BLaER1 (cell line): ENCODE results near the gene TLR8.
"Not testable (repeated sequence)": the region's sequence is repeated elsewhere in the genome, so short reads cannot be mapped to it uniquely, and the experiment has no call there.

Source experiments
- H3K27ac ChIP-seq: shearing (Covaris generic); formaldehyde crosslinking; 2 replicates; pipeline ENCODE4 v1.8.1; 2022
- H3K27me3 ChIP-seq: shearing (Covaris generic); formaldehyde crosslinking; 2 replicates; pipeline ENCODE4 v1.8.1; 2022
- H3K36me3 ChIP-seq: shearing (Covaris generic); formaldehyde crosslinking; 2 replicates; pipeline ENCODE4 v1.8.1; 2022
- H3K4me1 ChIP-seq: shearing (Covaris generic); formaldehyde crosslinking; 2 replicates; pipeline ENCODE4 v1.8.1; 2022
- H3K4me2 ChIP-seq: shearing (Covaris generic); formaldehyde crosslinking; 2 replicates; pipeline ENCODE4 v1.8.1; 2022
- H3K4me3 ChIP-seq: shearing (Covaris generic); formaldehyde crosslinking; 2 replicates; pipeline ENCODE4 v1.8.1; 2022
- H3K9ac ChIP-seq: shearing (Covaris generic); formaldehyde crosslinking; 2 replicates; pipeline ENCODE4 v1.8.1; 2022
- H3K9me3 ChIP-seq: shearing (Covaris generic); formaldehyde crosslinking; 2 replicates; pipeline ENCODE4 v1.8.1; 2022
- H4K20me1 ChIP-seq: shearing (Covaris generic); formaldehyde crosslinking; 2 replicates; pipeline ENCODE4 v1.8.1; 2022
- Cebpa-rat ChIP-seq: shearing (Covaris generic); IDR thresholded peaks from 2 replicates; pipeline ENCODE4 v1.8.1; 2022

TLR8 gene

GRCh38 chrX:12956704-12957534 is 50.5 kb downstream of the TLR8 start:
- peak overlapping the region; percentile 81 for H3K9ac ChIP-seq
- H3K4me1 ChIP-seq, result peaks cover 73% of the 10 kb centered on the region
- no peaks in the 10 kb centered on the region for H3K27me3 ChIP-seq
- no peaks in the 10 kb centered on the region for H3K36me3 ChIP-seq
- peak overlapping the region; percentile 60 for H3K4me3 ChIP-seq
- H3K4me2 ChIP-seq, result peak overlapping the region; percentile 92
- H3K9me3 ChIP-seq, result peaks cover 5% of the 10 kb centered on the region
- no peak for TF ChIP-seq Cebpa-rat
- peaks cover 7% of the 10 kb centered on the region; the same call in 1 of the 2 replicates for H4K20me1 ChIP-seq
- H3K27ac ChIP-seq, result peak overlapping the region; percentile 93

GRCh38 chrX:12958059-12958458 is 51.6 kb downstream of the TLR8 start:
- Histone ChIP-seq H3K4me1 (peaks cover 64% of the 10 kb centered on the region), H3K9me3 (peaks cover 13% of the 10 kb centered on the region), H4K20me1 (peaks cover 7% of the 10 kb centered on the region; the same call in 1 of the 2 replicates), H3K36me3 (no peaks in the 10 kb centered on the region), H3K27me3 (no peaks in the 10 kb centered on the region), H3K27ac (peak overlapping the region; percentile 93), H3K4me3 (no peak overlapping the region), H3K9ac (no peak overlapping the region), H3K4me2 (peak overlapping the region; percentile 92)
- TF ChIP-seq Cebpa-rat, result no peak

- Histone ChIP-seq H3K9ac (no peak overlapping the region), H3K4me1 (peaks cover 60% of the 10 kb centered on the region), H3K9me3 (peaks cover 13% of the 10 kb centered on the region), H3K27ac (peak overlapping the region; percentile 93), H3K4me3 (no peak overlapping the region), H3K4me2 (peak overlapping the region; percentile 92; the same call in 1 of the 2 replicates), H3K36me3 (no peaks in the 10 kb centered on the region), H4K20me1 (peaks cover 7% of the 10 kb centered on the region; the same call in 1 of the 2 replicates), H3K27me3 (no peaks in the 10 kb centered on the region)
- TF ChIP-seq Cebpa-rat, result no peak
Observed at GRCh38 chrX:12958461-12958860, 52.0 kb downstream of the TLR8 start.

GRCh38 chrX:12961196-12961718 is 54.8 kb downstream of the TLR8 start:
- peaks cover 32% of the 10 kb centered on the region for H3K4me1 ChIP-seq

GRCh38 chrX:12962041-12962504 is 55.7 kb downstream of the TLR8 start:
- Histone ChIP-seq H3K27ac (no peak overlapping the region), H4K20me1 (no peaks in the 10 kb centered on the region)

More at GRCh38 chrX:12961196-12961718, 54.8 kb downstream of the TLR8 start:
- no peak overlapping the region for H3K27ac ChIP-seq
- H4K20me1 ChIP-seq, result no peaks in the 10 kb centered on the region; the same call in 1 of the 2 replicates
- no peak overlapping the region for H3K9ac ChIP-seq
- H3K27me3 ChIP-seq, result no peaks in the 10 kb centered on the region
- no peak overlapping the region for H3K4me3 ChIP-seq
- H3K36me3 ChIP-seq, result no peaks in the 10 kb centered on the region
- H3K9me3 ChIP-seq, result peaks cover 13% of the 10 kb centered on the region
- H3K4me2 ChIP-seq, result no peak overlapping the region
- TF ChIP-seq Cebpa-rat, result no peak

GRCh38 chrX:12963210-12963850 is 56.9 kb downstream of the TLR8 start:
- not testable (repeated sequence) for H3K4me3 ChIP-seq, H3K4me2 ChIP-seq, H3K9ac ChIP-seq, H3K36me3 ChIP-seq, H3K27ac ChIP-seq, H3K27me3 ChIP-seq, H4K20me1 ChIP-seq
- Histone ChIP-seq H3K4me1 (peaks cover 19% of the 10 kb centered on the region), H3K9me3 (peaks cover 23% of the 10 kb centered on the region)

More at GRCh38 chrX:12962041-12962504, 55.7 kb downstream of the TLR8 start:
- no peak overlapping the region for H3K4me2 ChIP-seq
- peaks cover 23% of the 10 kb centered on the region for H3K4me1 ChIP-seq
- H3K36me3 ChIP-seq, result no peaks in the 10 kb centered on the region
- H3K9me3 ChIP-seq, result peaks cover 18% of the 10 kb centered on the region
- H3K27me3 ChIP-seq, result no peaks in the 10 kb centered on the region
- TF ChIP-seq Cebpa-rat, result no peak
- no peak overlapping the region for H3K4me3 ChIP-seq
- H3K9ac ChIP-seq, result no peak overlapping the region

- no peaks in the 10 kb centered on the region for H3K36me3 ChIP-seq
- H3K9me3 ChIP-seq, result peaks cover 26% of the 10 kb centered on the region
- no peaks in the 10 kb centered on the region for H4K20me1 ChIP-seq
- no peak overlapping the region for H3K27ac ChIP-seq
- H3K4me2 ChIP-seq, result no peak overlapping the region
- H3K4me3 ChIP-seq, result no peak overlapping the region
- no peak overlapping the region for H3K9ac ChIP-seq
- TF ChIP-seq Cebpa-rat, result no peak
- H3K27me3 ChIP-seq, result no peaks in the 10 kb centered on the region
- H3K4me1 ChIP-seq, result peaks cover 19% of the 10 kb centered on the region
Observed at GRCh38 chrX:12965131-12965940, 58.9 kb downstream of the TLR8 start.

- Histone ChIP-seq H3K27me3 (no peaks in the 10 kb centered on the region), H3K4me2 (no peak overlapping the region), H4K20me1 (no peaks in the 10 kb centered on the region), H3K9me3 (peaks cover 26% of the 10 kb centered on the region), H3K4me3 (no peak overlapping the region), H3K27ac (no peak overlapping the region), H3K9ac (no peak overlapping the region), H3K4me1 (peaks cover 27% of the 10 kb centered on the region), H3K36me3 (no peaks in the 10 kb centered on the region)
- TF ChIP-seq Cebpa-rat, result no peak
Observed at GRCh38 chrX:12966151-12966550, 59.7 kb downstream of the TLR8 start.
